HepG2 (cell line): Measurements from ENCODE around the gene SGF29. TPM values are rescaled to one million over a fixed set of nuclear protein-coding genes. Genes with fewer than 3 reads are reported as not detected.

Experiments used
- BHLHE40 ChIP-seq: IDR thresholded peaks from 2 replicates; pipeline ENCODE4 v1.6.1; 2011; ENCODE audit warnings: low read length, improper control_type of control experiment
- EEA1 ChIP-seq: sonication (generic); formaldehyde crosslinking; IDR thresholded peaks from 2 replicates; pipeline ENCODE4 v1.5.1; 2020; ENCODE audit warnings: mild to moderate bottlenecking, missing genetic modification reagents, borderline replicate concordance
- ELF3 ChIP-seq: IDR thresholded peaks from 2 replicates; pipeline ENCODE4 v1.6.1; 2016; ENCODE audit warnings: missing genetic modification reagents, missing compliant biosample characterization
- HNRNPK ChIP-seq: fragments of 200-400 bp; formaldehyde crosslinking; IDR thresholded peaks from 2 replicates; pipeline ENCODE4 v1.6.1; 2018; ENCODE audit warnings: low read length, low read depth, moderate library complexity, mild to moderate bottlenecking; ENCODE audit not compliant: poor library complexity, severe bottlenecking
- IRF2 ChIP-seq: IDR thresholded peaks from 2 replicates; pipeline ENCODE4 v1.6.1; 2018; ENCODE audit warnings: missing genetic modification reagents, missing compliant biosample characterization
- KLF15 ChIP-seq: sonication (generic); formaldehyde crosslinking; IDR thresholded peaks from 2 replicates; pipeline ENCODE4 v1.8.1; 2023; ENCODE audit warnings: borderline replicate concordance, mild to moderate bottlenecking, inconsistent platforms, missing genetic modification reagents, mixed read lengths
- MEIS2 ChIP-seq: sonication (generic); formaldehyde crosslinking; IDR thresholded peaks from 2 replicates; pipeline ENCODE4 v1.9.0; 2021; ENCODE audit warnings: mild to moderate bottlenecking, missing genetic modification reagents
- MIER2 ChIP-seq: IDR thresholded peaks from 2 replicates; pipeline ENCODE4 v1.6.1; 2016; ENCODE audit warnings: missing biosample characterization, missing genetic modification reagents
- MIXL1 ChIP-seq: IDR thresholded peaks from 2 replicates; pipeline ENCODE4 v1.6.1; 2016
- MXI1 ChIP-seq: IDR thresholded peaks from 3 replicates; pipeline ENCODE4 v1.6.1; 2012; ENCODE audit warnings: low read depth, low read length, inconsistent platforms, borderline replicate concordance
- PHF8 ChIP-seq: sonication (generic); formaldehyde crosslinking; IDR thresholded peaks from 2 replicates; pipeline ENCODE4 v1.5.0; 2020; ENCODE audit warnings: missing genetic modification reagents
- PITX1 ChIP-seq: sonication (generic); formaldehyde crosslinking; IDR thresholded peaks from 2 replicates; pipeline ENCODE4 v1.5.1; 2020; ENCODE audit warnings: mild to moderate bottlenecking, missing genetic modification reagents
- SPEN ChIP-seq: sonication (generic); formaldehyde crosslinking; IDR thresholded peaks from 2 replicates; pipeline ENCODE4 v1.5.1; 2020; ENCODE audit warnings: low read depth, mild to moderate bottlenecking, missing genetic modification reagents
- XBP1 ChIP-seq: sonication (generic); formaldehyde crosslinking; IDR thresholded peaks from 2 replicates; pipeline ENCODE4 v1.5.0; 2020; ENCODE audit warnings: missing genetic modification reagents
- ZFP37 ChIP-seq: sonication (generic); formaldehyde crosslinking; IDR thresholded peaks from 2 replicates; pipeline ENCODE4 v1.4.0; 2020; ENCODE audit warnings: missing genetic modification reagents, borderline replicate concordance
- ZFY ChIP-seq: sonication (generic); formaldehyde crosslinking; IDR thresholded peaks from 2 replicates; pipeline ENCODE4 v1.4.0; 2020; ENCODE audit warnings: missing genetic modification reagents
- ZNF343 ChIP-seq: sonication (generic); formaldehyde crosslinking; IDR thresholded peaks from 2 replicates; pipeline ENCODE4 v1.4.0; 2020; ENCODE audit warnings: mild to moderate bottlenecking, missing genetic modification reagents
- ZNF350 ChIP-seq: sonication (generic); formaldehyde crosslinking; IDR thresholded peaks from 2 replicates; pipeline ENCODE4 v1.4.0; 2020; ENCODE audit warnings: mild to moderate bottlenecking, low read depth, missing genetic modification reagents, borderline replicate concordance
- ZNF83 ChIP-seq: sonication (generic); formaldehyde crosslinking; IDR thresholded peaks from 2 replicates; pipeline ENCODE4 v1.4.0; 2020; ENCODE audit warnings: missing genetic modification reagents, mild to moderate bottlenecking, borderline replicate concordance
- polyA plus RNA-seq, 8 experiments: library from polyadenylated mRNA; depleted of rRNA in 3 of 8; stranded (reverse) in 7 of 8; unstranded in 1 of 8; fragments of >200 nt; fragmentation: Illumina TruSeq in 4 of 8; extraction: Trizol in 4 of 8; gene quantifications; 2 replicates each; pipeline versions ENCODE4 v1.2.1 to v1.2.3, GENCODE V29; 2011 to 2016; ENCODE audit warnings: low read depth in 4 of 8, missing spikeins in 1 of 8, mixed read lengths in 1 of 8; ENCODE audit not compliant: insufficient read depth in 1 of 8
- total RNA-seq, 5 experiments: library from RNA; depleted of rRNA; stranded (reverse); fragments of >200 nt; fragmentation: Illumina TruSeq; extraction: Trizol; gene quantifications; 2 replicates each; pipeline ENCODE4 v1.2.3, GENCODE V29; 2016; ENCODE audit warnings: low read depth in 1 of 5
- TF ChIP-seq, protein P1 (sequence below): IDR thresholded peaks from 2 replicates; pipeline ENCODE4 v1.6.1; 2016; ENCODE audit warnings: low read depth, borderline replicate concordance
- TF ChIP-seq, protein P2 (sequence below): sonication (generic); formaldehyde crosslinking; IDR thresholded peaks from 2 replicates; pipeline ENCODE4 v1.5.0; 2020; ENCODE audit warnings: mild to moderate bottlenecking, missing genetic modification reagents, borderline replicate concordance
- TF ChIP-seq, protein P3 (sequence below): sonication (generic); formaldehyde crosslinking; conservative IDR thresholded peaks from 2 replicates; pipeline ENCODE4 v1.4.0; 2020; ENCODE audit warnings: mild to moderate bottlenecking, missing genetic modification reagents, moderate library complexity

The SGF29 gene
- total and polyA plus RNA-seq, 2 of the 13 experiments (the other 11 are each of a cell fraction or from before 2014, with no cell fraction given), result 5.0 to 29.4 TPM

DNA sequence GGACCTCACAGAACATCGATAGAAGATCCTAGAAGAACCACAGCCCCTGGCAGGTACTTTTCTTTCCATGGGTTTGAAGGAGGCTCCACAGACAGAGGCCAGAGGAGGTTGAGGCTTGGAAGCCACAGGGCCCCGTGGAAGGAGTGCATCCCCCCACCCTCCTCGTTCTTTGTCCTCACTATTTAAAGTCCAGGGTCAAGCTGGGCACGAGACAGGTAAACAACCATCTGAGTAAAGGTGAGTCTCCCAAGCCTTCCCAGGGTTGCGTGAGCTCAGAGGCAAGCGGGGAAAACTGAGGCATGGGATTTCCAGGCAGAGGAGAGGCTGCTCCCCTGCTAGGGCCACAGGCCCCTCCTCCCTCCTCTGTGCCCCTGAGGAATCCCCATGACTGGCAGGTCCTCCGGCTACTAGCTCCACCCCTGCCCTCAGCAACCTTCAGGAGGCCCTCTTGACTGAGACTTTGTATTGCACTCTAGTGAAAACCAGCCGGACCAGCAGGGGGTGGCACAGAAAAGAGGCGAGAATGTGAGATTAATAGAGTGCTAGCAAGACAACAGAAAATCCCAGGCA is 44.1 kb downstream of the SGF29 start (continued):
- TF ChIP-seq SPEN (CRISPR knock-in tag) (peak; percentile 5; the same call in 1 of the 2 replicates), IRF2 (CRISPR knock-in tag) (peak; percentile 43; the same call in 1 of the 2 replicates), ZNF350 (CRISPR knock-in tag) (peak; percentile 59; the same call in 1 of the 2 replicates), MXI1 (peak; percentile 52; the same call in 1 of the 3 replicates), ZNF343 (CRISPR knock-in tag) (no peak), MIER2 (CRISPR knock-in tag) (peak; percentile 1; the same call in 1 of the 2 replicates), MIXL1 (no peak), MEIS2 (CRISPR knock-in tag) (0 out of 2 replicates have a peak, but pooled peaks have one; percentile 34), ZFP37 (no peak), XBP1 (CRISPR knock-in tag) (no peak), PHF8 (peak; percentile 19; the same call in 1 of the 2 replicates), PITX1 (CRISPR knock-in tag) (peak; percentile 29; the same call in 1 of the 2 replicates), EEA1 (CRISPR knock-in tag) (no peak), BHLHE40 (0 out of 2 replicates have a peak, but pooled peaks have one; percentile 41), HNRNPK (no peak), ELF3 (CRISPR knock-in tag) (no peak), ZFY (CRISPR knock-in tag) (no peak; the same call in 1 of the 2 replicates), ZNF83 (CRISPR knock-in tag) (no peak), KLF15 (CRISPR knock-in tag) (0 out of 2 replicates have a peak, but pooled peaks have one; percentile 19)
- TF ChIP-seq, protein P1, sequence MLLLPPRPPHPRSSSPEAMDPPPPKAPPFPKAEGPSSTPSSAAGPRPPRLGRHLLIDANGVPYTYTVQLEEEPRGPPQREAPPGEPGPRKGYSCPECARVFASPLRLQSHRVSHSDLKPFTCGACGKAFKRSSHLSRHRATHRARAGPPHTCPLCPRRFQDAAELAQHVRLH (CRISPR knock-in tag), result peak; percentile 28; the same call in 1 of the 2 replicates
- TF ChIP-seq, protein P2, sequence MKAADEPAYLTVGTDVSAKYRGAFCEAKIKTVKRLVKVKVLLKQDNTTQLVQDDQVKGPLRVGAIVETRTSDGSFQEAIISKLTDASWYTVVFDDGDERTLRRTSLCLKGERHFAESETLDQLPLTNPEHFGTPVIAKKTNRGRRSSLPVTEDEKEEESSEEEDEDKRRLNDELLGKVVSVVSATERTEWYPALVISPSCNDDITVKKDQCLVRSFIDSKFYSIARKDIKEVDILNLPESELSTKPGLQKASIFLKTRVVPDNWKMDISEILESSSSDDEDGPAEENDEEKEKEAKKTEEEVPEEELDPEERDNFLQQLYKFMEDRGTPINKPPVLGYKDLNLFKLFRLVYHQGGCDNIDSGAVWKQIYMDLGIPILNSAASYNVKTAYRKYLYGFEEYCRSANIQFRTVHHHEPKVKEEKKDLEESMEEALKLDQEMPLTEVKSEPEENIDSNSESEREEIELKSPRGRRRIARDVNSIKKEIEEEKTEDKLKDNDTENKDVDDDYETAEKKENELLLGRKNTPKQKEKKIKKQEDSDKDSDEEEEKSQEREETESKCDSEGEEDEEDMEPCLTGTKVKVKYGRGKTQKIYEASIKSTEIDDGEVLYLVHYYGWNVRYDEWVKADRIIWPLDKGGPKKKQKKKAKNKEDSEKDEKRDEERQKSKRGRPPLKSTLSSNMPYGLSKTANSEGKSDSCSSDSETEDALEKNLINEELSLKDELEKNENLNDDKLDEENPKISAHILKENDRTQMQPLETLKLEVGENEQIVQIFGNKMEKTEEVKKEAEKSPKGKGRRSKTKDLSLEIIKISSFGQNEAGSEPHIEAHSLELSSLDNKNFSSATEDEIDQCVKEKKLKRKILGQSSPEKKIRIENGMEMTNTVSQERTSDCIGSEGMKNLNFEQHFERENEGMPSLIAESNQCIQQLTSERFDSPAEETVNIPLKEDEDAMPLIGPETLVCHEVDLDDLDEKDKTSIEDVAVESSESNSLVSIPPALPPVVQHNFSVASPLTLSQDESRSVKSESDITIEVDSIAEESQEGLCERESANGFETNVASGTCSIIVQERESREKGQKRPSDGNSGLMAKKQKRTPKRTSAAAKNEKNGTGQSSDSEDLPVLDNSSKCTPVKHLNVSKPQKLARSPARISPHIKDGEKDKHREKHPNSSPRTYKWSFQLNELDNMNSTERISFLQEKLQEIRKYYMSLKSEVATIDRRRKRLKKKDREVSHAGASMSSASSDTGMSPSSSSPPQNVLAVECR (CRISPR knock-in tag), result peak; percentile 27; the same call in 1 of the 2 replicates
- TF ChIP-seq, protein P3, sequence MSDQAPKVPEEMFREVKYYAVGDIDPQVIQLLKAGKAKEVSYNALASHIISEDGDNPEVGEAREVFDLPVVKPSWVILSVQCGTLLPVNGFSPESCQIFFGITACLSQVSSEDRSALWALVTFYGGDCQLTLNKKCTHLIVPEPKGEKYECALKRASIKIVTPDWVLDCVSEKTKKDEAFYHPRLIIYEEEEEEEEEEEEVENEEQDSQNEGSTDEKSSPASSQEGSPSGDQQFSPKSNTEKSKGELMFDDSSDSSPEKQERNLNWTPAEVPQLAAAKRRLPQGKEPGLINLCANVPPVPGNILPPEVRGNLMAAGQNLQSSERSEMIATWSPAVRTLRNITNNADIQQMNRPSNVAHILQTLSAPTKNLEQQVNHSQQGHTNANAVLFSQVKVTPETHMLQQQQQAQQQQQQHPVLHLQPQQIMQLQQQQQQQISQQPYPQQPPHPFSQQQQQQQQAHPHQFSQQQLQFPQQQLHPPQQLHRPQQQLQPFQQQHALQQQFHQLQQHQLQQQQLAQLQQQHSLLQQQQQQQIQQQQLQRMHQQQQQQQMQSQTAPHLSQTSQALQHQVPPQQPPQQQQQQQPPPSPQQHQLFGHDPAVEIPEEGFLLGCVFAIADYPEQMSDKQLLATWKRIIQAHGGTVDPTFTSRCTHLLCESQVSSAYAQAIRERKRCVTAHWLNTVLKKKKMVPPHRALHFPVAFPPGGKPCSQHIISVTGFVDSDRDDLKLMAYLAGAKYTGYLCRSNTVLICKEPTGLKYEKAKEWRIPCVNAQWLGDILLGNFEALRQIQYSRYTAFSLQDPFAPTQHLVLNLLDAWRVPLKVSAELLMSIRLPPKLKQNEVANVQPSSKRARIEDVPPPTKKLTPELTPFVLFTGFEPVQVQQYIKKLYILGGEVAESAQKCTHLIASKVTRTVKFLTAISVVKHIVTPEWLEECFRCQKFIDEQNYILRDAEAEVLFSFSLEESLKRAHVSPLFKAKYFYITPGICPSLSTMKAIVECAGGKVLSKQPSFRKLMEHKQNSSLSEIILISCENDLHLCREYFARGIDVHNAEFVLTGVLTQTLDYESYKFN, result peak; percentile 42; the same call in 1 of the 2 replicates
